IPS-20b (cell line): Measurements from ENCODE around the gene NDUFA1.
"Not testable (repeated sequence)": the region's sequence is repeated elsewhere in the genome, so short reads cannot be mapped to it uniquely, and the experiment has no call there.

Source experiments
- H3K27ac ChIP-seq: one replicate; pipeline ENCODE4 v1.5.1; 2013; ENCODE audit warnings: low read length
- H3K27me3 ChIP-seq: 2 replicates; pipeline ENCODE4 v1.6.1; 2013; ENCODE audit warnings: mild to moderate bottlenecking, low read length, inconsistent platforms; ENCODE audit not compliant: insufficient read depth
- H3K36me3 ChIP-seq: 2 replicates; pipeline ENCODE4 v1.6.1; 2013; ENCODE audit warnings: low read depth, mild to moderate bottlenecking, inconsistent platforms, low read length, moderate library complexity; ENCODE audit not compliant: insufficient read depth
- H3K4me1 ChIP-seq: 2 replicates; pipeline ENCODE4 v1.6.1; 2013; ENCODE audit warnings: mild to moderate bottlenecking, control low read depth, inconsistent platforms, low read length, moderate library complexity; ENCODE audit not compliant: insufficient read depth
- H3K4me3 ChIP-seq: 2 replicates; pipeline ENCODE4 v1.5.1; 2013; ENCODE audit warnings: mild to moderate bottlenecking, low read length, inconsistent platforms
- H3K9ac ChIP-seq: 2 replicates; pipeline ENCODE4 v1.6.1; 2013; ENCODE audit warnings: low read depth, mild to moderate bottlenecking, inconsistent platforms, low read length, moderate library complexity
- H3K9me3 ChIP-seq: 2 replicates; pipeline ENCODE4 v1.6.1; 2013; ENCODE audit warnings: mild to moderate bottlenecking, low read depth, low read length, inconsistent platforms; ENCODE audit not compliant: insufficient read depth

NDUFA1 gene

DNA sequence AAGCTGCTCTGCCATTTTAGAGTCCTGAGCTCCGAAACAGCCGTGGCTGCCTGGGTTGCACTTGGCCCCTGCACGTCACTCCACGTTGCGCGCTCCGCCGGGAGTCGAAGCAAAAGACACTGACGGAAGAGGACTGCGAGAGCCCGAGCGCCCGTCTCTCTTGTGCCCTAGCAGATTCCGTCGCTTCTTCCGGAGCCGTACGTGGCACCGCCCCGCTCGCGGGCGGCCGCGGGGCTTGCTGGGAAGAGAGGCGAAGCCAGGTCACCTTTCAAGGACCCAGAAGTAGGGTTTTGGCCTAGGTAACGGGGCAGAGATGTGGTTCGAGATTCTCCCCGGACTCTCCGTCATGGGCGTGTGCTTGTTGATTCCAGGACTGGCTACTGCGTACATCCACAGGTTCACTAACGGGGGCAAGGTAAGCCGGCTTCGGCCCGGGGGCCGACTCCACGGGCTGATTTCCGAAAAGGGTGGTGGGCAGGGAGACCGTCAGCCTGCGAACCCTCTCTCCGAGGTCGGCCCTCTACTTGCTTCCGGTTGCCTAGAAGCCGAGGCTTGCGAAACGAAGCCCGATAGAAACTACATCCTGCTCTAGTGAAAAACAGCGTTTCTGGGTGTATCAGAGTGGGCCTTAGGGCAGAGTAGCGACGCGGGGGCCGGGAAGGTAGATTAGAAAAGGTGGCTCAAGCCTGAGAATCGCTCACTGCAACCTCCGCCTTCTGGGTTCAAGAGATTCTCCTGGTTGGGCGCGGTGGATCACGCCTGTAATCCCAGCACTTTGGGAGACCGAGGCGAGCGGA lies at the start of gene NDUFA1, which contains the start of gene RNF113A:
Gene NDUFA1, plus strand, starts transcription at position 234 of the 797 bp plus-strand sequence. Its CDS starts 80 bp downstream, at position 314.
Gene RNF113A, minus strand, starts transcription at position 135 of the 797 bp plus-strand sequence. Its CDS starts 120 bp downstream, at position 15.
- Histone ChIP-seq H3K36me3 (peaks cover 10% of the 10 kb centered on the region; the same call in 1 of the 2 replicates), H3K4me1 (no peaks in the 10 kb centered on the region), H3K9me3 (no peaks in the 10 kb centered on the region), H3K4me3 (peak within 1 kb of the TSS; percentile 83), H3K27ac (peak within 1 kb of the TSS; percentile 70), H3K9ac (peak within 1 kb of the TSS; percentile 89), H3K27me3 (no peaks in the 10 kb centered on the region; the same call in 1 of the 2 replicates)

DNA sequence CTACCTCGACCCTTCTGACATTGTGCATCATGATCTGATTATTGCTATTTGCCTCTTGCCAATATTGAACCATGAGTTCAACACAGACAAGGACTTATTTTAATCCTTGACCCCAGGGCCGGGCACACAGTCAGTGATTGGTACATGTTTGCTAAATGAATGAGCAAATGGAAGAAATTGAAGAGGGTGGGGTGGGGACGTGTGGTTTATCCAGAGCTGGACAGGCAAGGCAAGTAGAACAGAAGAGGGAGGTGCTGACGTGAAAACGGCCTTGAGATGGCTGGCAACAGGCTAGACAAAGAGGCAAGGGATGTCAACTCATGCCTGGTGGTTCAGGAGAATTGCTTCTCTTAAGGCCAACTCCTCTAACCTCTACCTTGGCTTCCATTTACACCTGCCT lies 47.4 kb upstream of the NDUFA1 start:
- H3K4me3 ChIP-seq, H3K9me3 ChIP-seq, H3K4me1 ChIP-seq, H3K27ac ChIP-seq, H3K36me3 ChIP-seq, H3K9ac ChIP-seq, H3K27me3 ChIP-seq: not testable (repeated sequence)

DNA sequence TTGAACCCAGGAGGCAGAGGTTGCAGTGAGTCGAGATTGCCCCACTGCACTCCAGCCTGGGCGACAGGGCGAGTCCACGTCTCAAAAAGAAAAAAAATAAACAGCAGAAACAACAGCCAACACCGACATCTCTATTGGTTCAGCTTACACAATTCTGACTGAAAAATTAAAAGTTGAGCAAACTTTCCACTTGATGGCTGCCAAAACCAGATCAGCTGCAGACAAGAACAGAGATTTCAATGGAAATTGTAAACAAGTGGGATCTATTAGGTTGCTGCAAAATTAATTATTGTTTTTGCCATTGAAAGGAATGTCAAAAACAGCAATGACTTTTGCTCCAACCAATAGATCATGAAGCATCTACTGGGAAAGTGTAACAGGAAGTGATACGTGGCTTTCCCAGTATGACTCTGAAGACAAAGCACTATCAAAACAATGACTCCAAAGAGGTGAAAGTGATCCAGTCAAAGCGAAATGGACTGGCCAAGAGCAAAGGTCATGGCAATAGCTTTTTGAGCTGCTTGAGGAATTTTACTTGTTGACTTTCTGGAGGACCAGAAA lies 45.2 kb upstream of the NDUFA1 start:
- no peak overlapping the region for H3K27ac ChIP-seq
- H3K4me3 ChIP-seq = no peak overlapping the region
- no peaks in the 10 kb centered on the region for H3K4me1 ChIP-seq
- peaks cover 21% of the 10 kb centered on the region; the same call in 1 of the 2 replicates for H3K36me3 ChIP-seq
- H3K27me3 ChIP-seq = no peaks in the 10 kb centered on the region
- H3K9ac ChIP-seq = no peak overlapping the region; the same call in 1 of the 2 replicates
- no peaks in the 10 kb centered on the region for H3K9me3 ChIP-seq

DNA sequence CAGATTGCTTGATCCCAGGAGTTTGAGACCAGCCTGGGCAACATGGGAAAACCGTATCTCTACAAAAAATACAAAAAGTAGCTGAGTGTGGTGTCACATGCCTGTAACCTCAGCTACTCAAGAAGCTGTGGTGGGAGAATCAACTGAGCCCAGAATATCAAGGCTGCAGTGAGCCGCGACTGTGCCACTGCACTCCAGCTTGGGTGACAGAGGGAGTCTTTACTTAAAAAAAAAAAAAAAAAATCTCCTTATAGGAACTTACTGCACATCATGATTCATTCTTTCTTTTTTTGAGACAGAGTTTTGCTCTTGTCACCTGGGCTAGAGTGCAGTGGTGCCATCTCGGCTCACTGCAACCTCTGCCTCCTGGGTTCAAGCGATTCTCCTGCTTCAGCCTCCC lies 43.2 kb upstream of the NDUFA1 start:
- no peaks in the 10 kb centered on the region for H3K27me3 ChIP-seq
- H3K4me1 ChIP-seq = no peaks in the 10 kb centered on the region
- H3K36me3 ChIP-seq = peaks cover 37% of the 10 kb centered on the region
- no peak overlapping the region for H3K9ac ChIP-seq
- H3K27ac ChIP-seq = no peak overlapping the region
- H3K9me3 ChIP-seq = no peaks in the 10 kb centered on the region
- no peak overlapping the region for H3K4me3 ChIP-seq

DNA sequence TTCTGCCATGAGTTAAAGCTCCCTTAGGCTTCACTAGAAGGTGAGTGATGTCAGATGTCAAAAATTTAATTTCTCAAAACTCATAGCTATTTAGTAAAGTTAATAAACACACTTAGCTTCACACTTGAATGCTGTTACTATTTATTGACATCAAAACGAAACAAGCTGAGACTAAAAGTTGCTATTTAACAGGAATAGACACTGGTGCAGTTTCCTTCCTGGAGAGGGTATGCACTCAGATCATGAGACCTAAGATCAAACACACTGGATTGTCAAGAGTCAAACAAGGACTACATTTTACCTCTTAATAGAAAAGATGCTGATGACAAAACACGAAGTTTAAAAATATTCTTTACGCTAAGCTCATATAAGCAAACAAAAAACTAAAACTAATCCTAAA lies 37.7 kb upstream of the NDUFA1 start:
- Histone ChIP-seq H3K27me3 (no peaks in the 10 kb centered on the region), H3K9me3 (no peaks in the 10 kb centered on the region), H3K36me3 (peaks cover 84% of the 10 kb centered on the region), H3K27ac (no peak overlapping the region), H3K9ac (no peak overlapping the region), H3K4me3 (no peak overlapping the region), H3K4me1 (no peaks in the 10 kb centered on the region)

DNA sequence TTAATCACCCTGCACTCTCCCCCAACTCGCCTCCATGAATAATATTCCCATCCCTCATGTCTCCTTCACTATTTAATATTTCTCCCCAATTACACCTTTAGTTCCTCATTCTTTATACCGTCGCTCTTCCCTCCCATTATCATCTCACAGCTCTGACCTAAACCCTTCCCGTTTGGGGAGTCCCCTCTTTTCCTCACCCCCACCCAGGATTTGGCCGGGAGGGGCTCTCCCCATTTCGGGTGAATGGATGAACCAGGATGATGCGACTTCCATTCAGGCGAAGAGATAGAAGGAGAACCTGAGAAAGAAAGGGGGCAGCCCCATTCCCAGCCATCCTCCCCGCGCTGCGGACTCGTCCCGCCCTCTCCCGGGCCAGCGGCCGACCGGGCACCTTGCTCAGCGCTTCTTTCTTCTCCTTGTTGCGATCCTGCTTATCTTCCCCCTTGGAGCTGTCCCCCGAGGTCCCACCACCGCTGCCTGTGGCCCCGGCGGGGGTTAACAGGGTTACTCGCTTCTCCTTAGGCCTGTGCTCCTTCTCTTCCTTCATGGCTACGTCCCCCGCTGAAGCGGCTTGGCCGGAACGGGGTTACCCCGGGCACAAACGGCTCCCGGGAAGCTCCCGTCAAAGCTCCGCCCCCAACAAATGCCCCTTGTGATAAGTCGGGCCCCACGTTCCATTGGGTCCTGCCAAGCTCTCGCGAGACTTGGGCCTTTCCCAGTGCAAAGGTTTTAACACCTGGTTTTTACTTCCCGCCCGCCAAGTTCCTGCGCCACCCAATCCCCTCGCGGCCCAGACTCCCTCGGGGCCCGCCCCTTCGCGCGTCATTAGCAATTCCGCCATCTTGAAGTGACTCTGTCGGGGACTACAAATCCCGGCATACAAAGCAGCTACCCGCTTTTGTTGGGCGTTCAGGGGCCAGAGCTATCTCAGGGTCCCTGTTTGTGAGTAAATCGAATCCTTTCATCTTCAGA lies 19.0 kb upstream of the NDUFA1 start, which contains the start of gene UPF3B:
Gene UPF3B, minus strand, starts transcription at position 582 of the 972 bp plus-strand sequence. Its CDS starts 35 bp downstream, at position 547.
- no peaks in the 10 kb centered on the region; the same call in 1 of the 2 replicates for H3K4me1 ChIP-seq
- H3K36me3 ChIP-seq = peaks cover 34% of the 10 kb centered on the region
- H3K9ac ChIP-seq = peak within 1 kb of the TSS; percentile 97
- H3K27me3 ChIP-seq = no peaks in the 10 kb centered on the region
- H3K27ac ChIP-seq = peak within 1 kb of the TSS; percentile 48
- peak within 1 kb of the TSS; percentile 96 for H3K4me3 ChIP-seq
- no peaks in the 10 kb centered on the region for H3K9me3 ChIP-seq

DNA sequence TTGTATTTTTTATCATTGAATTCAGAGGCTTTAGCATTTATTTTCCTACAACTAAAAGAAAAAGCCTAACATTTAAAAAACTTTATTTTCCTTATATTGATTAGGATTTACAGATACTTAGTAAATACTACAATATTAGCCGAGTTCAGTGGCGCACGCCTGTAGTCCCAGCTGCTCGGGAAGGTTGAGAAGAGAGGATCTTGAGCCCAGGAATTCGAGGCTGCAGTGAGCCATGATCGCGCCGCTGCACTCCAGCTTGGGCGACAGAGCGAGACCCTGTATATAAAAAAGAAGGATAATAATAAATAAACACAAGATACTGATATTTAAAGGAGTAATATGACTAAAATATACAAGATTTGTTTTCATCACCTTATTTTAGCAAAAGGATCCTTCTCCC lies 18.2 kb upstream of the NDUFA1 start:
- Histone ChIP-seq H3K36me3 (peaks cover 28% of the 10 kb centered on the region), H3K27ac (no peak overlapping the region), H3K4me1 (no peaks in the 10 kb centered on the region; the same call in 1 of the 2 replicates), H3K4me3 (peak overlapping the region; percentile 56), H3K9me3 (no peaks in the 10 kb centered on the region), H3K9ac (peak overlapping the region; percentile 74; the same call in 1 of the 2 replicates), H3K27me3 (no peaks in the 10 kb centered on the region)

DNA sequence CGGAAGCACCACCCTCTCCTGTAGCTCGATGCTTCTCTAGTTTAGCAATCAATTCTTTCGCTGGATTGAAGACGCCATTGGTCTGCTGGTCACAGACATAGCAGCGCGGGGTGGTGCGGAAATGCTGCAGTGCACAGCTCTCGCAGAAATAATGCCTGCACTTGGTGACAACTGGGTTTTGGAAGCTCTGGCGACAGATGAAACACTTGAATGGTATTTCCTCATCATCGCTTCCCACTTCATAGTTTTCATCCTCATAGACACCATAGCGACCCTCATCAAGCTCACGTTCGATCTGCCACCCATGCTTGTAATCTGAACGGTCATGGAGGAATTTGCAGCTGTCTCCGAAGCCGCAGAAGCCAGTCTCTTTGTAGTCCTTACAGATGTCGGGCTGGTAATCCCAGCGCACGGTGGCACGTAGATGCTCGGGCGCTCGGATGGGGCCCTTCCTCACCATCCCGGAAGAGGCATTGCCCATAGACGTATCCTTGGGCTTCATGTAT lies 953 bp upstream of the NDUFA1 start:
- Histone ChIP-seq H3K9ac (peak overlapping the region; percentile 89; the same call in 1 of the 2 replicates), H3K4me3 (peak overlapping the region; percentile 83), H3K9me3 (no peaks in the 10 kb centered on the region), H3K36me3 (peaks cover 3% of the 10 kb centered on the region; the same call in 1 of the 2 replicates), H3K4me1 (no peaks in the 10 kb centered on the region), H3K27me3 (no peaks in the 10 kb centered on the region; the same call in 1 of the 2 replicates), H3K27ac (no peak overlapping the region)

DNA sequence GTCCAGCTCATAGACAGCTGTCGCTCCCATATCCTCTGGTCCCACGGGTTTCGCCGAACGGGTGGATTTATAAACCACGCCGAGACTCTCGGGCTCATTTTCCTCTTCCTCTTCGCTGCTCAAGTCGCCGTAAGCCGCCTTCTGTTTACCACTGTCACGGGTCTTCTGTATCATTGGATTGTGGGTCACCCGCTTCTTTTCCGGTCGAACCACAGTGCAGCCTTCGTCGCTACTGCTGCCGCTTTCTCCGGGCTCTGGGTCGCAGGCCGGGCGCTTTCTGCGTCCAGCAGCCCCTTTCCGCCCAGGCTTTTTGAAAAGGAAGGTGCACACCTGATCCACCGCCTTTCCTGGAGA lies 410 bp upstream of the NDUFA1 start:
- no peaks in the 10 kb centered on the region for H3K4me1 ChIP-seq
- no peaks in the 10 kb centered on the region; the same call in 1 of the 2 replicates for H3K27me3 ChIP-seq
- H3K9me3 ChIP-seq = no peaks in the 10 kb centered on the region
- H3K9ac ChIP-seq = peak overlapping the region; percentile 89; the same call in 1 of the 2 replicates
- H3K36me3 ChIP-seq = peaks cover 6% of the 10 kb centered on the region; the same call in 1 of the 2 replicates
- no peak overlapping the region for H3K27ac ChIP-seq
- peak overlapping the region; percentile 83 for H3K4me3 ChIP-seq

DNA sequence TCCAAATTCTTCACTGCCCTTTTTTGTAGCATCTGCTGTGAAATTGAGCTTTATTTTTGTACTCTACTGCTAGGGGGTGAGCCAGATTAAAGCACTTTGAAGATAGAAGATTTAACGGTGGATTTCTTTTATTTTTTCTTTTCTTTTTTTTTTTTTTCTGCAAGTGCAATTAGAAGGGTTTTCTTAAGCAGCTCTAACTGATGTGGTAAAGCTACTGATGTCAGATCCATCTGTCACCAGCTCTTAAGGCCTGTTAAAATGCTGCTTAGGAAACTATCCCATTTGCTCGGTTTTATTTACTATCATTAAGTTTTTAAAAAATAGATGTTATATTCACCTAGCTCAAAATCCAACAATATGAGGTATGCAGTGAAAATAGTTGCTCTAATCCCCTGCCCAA lies 7.1 kb downstream of the NDUFA1 start:
- no peaks in the 10 kb centered on the region for H3K9me3 ChIP-seq
- H3K4me1 ChIP-seq = no peaks in the 10 kb centered on the region
- H3K9ac ChIP-seq = no peak overlapping the region
- no peaks in the 10 kb centered on the region for H3K27me3 ChIP-seq
- no peak overlapping the region for H3K4me3 ChIP-seq
- H3K36me3 ChIP-seq = peaks cover 15% of the 10 kb centered on the region; the same call in 1 of the 2 replicates
- no peak overlapping the region for H3K27ac ChIP-seq

DNA sequence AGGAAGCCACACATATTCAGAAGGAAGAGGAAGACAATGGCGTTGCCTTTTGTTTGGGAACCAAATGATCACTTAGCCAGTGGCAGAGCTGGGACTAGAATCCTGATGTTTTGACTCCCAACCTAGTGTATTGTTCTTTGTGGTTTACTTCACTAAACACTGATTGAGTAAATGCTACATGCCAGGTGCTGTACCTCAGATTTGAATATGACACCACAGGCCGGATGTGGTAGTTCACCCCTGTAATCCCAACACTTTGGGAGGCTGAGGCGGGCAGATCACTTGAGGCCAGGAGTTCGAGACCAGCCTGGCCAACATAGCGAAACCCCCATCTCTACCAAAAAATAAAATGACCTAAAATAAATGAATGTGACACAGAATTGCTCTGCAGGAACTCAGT lies 8.4 kb downstream of the NDUFA1 start:
- no peak overlapping the region for H3K27ac ChIP-seq
- no peak overlapping the region for H3K4me3 ChIP-seq
- no peaks in the 10 kb centered on the region for H3K27me3 ChIP-seq
- H3K4me1 ChIP-seq = no peaks in the 10 kb centered on the region
- H3K36me3 ChIP-seq = peaks cover 11% of the 10 kb centered on the region; the same call in 1 of the 2 replicates
- no peaks in the 10 kb centered on the region for H3K9me3 ChIP-seq
- H3K9ac ChIP-seq = no peak overlapping the region
